Measurements from ENCODE around the gene RMP24.
"Not testable (repeated sequence)": the region's sequence is repeated elsewhere in the genome, so short reads cannot be mapped to it uniquely, and the experiment has no call there.

Gene RMP24

GRCh38 chr18:35972197-35973000, at the start of gene RMP24:
TSS of gene RMP24 (plus strand) at chr18:35972679.
- peak; percentile 39 to 89 for DNase-seq

- DNase-seq, result no peak
Measured at GRCh38 chr18:35923939-35924684, 48.4 kb upstream of the RMP24 start.

GRCh38 chr18:35926884-35927283, 45.6 kb upstream of the RMP24 start:
- no peak for DNase-seq

- no peak for DNase-seq
Measured at GRCh38 chr18:35927430-35927829, 45.0 kb upstream of the RMP24 start.

GRCh38 chr18:35933982-35934381, 38.5 kb upstream of the RMP24 start:
- DNase-seq, result no peak

- DNase-seq, result no peak
Measured at GRCh38 chr18:35934891-35935290, 37.6 kb upstream of the RMP24 start.

GRCh38 chr18:35935805-35936204, 36.7 kb upstream of the RMP24 start:
- DNase-seq, result no peak

GRCh38 chr18:35936951-35937350, 35.5 kb upstream of the RMP24 start:
- DNase-seq, result no peak

- DNase-seq, result no peak
Measured at GRCh38 chr18:35938158-35938557, 34.3 kb upstream of the RMP24 start.

- no peak for DNase-seq
Measured at GRCh38 chr18:35938562-35938961, 33.9 kb upstream of the RMP24 start.

- DNase-seq, result no peak
Measured at GRCh38 chr18:35939138-35939537, 33.3 kb upstream of the RMP24 start.

- DNase-seq, result no peak
Measured at GRCh38 chr18:35941299-35941698, 31.2 kb upstream of the RMP24 start.

- no peak for DNase-seq
Measured at GRCh38 chr18:35942133-35942532, 30.3 kb upstream of the RMP24 start.

- no peak for DNase-seq
Measured at GRCh38 chr18:35942661-35943060, 29.8 kb upstream of the RMP24 start.

- DNase-seq, result no peak
Measured at GRCh38 chr18:35948080-35948479, 24.4 kb upstream of the RMP24 start.

- no peak for DNase-seq
Measured at GRCh38 chr18:35949090-35949489, 23.4 kb upstream of the RMP24 start.

- DNase-seq, result peak in 1 of 2 experiments; percentile 4
Measured at GRCh38 chr18:35949903-35950627, 22.4 kb upstream of the RMP24 start.

GRCh38 chr18:35950628-35950982, 21.9 kb upstream of the RMP24 start:
- no peak for DNase-seq

- DNase-seq, result no peak
Measured at GRCh38 chr18:35953688-35954087, 18.8 kb upstream of the RMP24 start.

GRCh38 chr18:35956226-35956625, 16.3 kb upstream of the RMP24 start:
- DNase-seq, result no peak

- no peak for DNase-seq
Measured at GRCh38 chr18:35962320-35962719, 10.2 kb upstream of the RMP24 start.

- no peak for DNase-seq
Measured at GRCh38 chr18:35964319-35964718, 8.2 kb upstream of the RMP24 start.

GRCh38 chr18:35967866-35968265, 4.6 kb upstream of the RMP24 start:
- DNase-seq, result not testable (repeated sequence)
